Loucy (cell line): ENCODE data around the gene ZCCHC24.

Experiments
- H2AFZ ChIP-seq: fragments of 200-600 bp; sonication (generic); 2 replicates; pipeline ENCODE4 v1.6.0; 2016; ENCODE audit warnings: antibody characterized with exemption, mild to moderate bottlenecking, low read length, moderate library complexity
- H3F3A ChIP-seq: fragments of 200-600 bp; 2 replicates; pipeline ENCODE4 v1.6.0; 2016; ENCODE audit warnings: antibody characterized with exemption, low read depth, mild to moderate bottlenecking
- H3K27me3 ChIP-seq: fragments of 200-600 bp; sonication (generic); 2 replicates; pipeline ENCODE4 v1.6.1; 2014; ENCODE audit warnings: low read length, mild to moderate bottlenecking; ENCODE audit not compliant: insufficient read depth, poor library complexity, severe bottlenecking
- H3K36me3 ChIP-seq: fragments of 200-600 bp; sonication (generic); 2 replicates; pipeline ENCODE4 v1.6.1; 2016; ENCODE audit warnings: low read length; ENCODE audit not compliant: insufficient read depth
- H3K4me1 ChIP-seq: fragments of 200-600 bp; sonication (generic); 2 replicates; pipeline ENCODE4 v1.5.1; 2014; ENCODE audit warnings: low read length, mild to moderate bottlenecking; ENCODE audit not compliant: insufficient read depth, poor library complexity, severe bottlenecking
- H3K4me2 ChIP-seq: fragments of 200-600 bp; sonication (generic); 2 replicates; pipeline ENCODE4 v1.6.0; 2014; ENCODE audit warnings: antibody characterized with exemption, low read length, low read depth, mild to moderate bottlenecking; ENCODE audit not compliant: poor library complexity, severe bottlenecking
- H3K4me3 ChIP-seq: fragments of 200-600 bp; sonication (generic); 2 replicates; pipeline ENCODE4 v1.5.1; 2014; ENCODE audit warnings: low read length, mild to moderate bottlenecking, mixed read lengths; ENCODE audit not compliant: poor library complexity, severe bottlenecking
- H3K79me2 ChIP-seq: fragments of 200-600 bp; sonication (generic); 2 replicates; pipeline ENCODE4 v1.6.1; 2014; ENCODE audit warnings: low read length; ENCODE audit not compliant: insufficient read depth
- H3K9ac ChIP-seq: fragments of 200-600 bp; sonication (generic); 2 replicates; pipeline ENCODE4 v1.6.0; 2014; ENCODE audit warnings: mild to moderate bottlenecking, low read depth, low read length, moderate library complexity; ENCODE audit not compliant: poor library complexity, severe bottlenecking
- H3K9me2 ChIP-seq: fragments of 200-600 bp; sonication (generic); replicated peaks from 2 replicates; pipeline ENCODE4 v1.6.1; 2016; ENCODE audit warnings: low read depth, low read length, mixed read lengths
- H3K9me3 ChIP-seq: fragments of 200-600 bp; sonication (generic); 2 replicates; pipeline ENCODE4 v1.6.1; 2014; ENCODE audit warnings: mild to moderate bottlenecking, antibody characterized with exemption, low read length, low read depth; ENCODE audit not compliant: insufficient read depth
- H4K20me1 ChIP-seq: fragments of 200-600 bp; sonication (generic); 2 replicates; pipeline ENCODE4 v1.6.0; 2014; ENCODE audit warnings: antibody characterized with exemption, low read length, mild to moderate bottlenecking; ENCODE audit not compliant: insufficient read depth, poor library complexity, severe bottlenecking
- CTCF ChIP-seq: fragments of 200-600 bp; sonication (generic); conservative IDR thresholded peaks from 2 replicates; pipeline ENCODE4 v1.5.1; 2014; ENCODE audit warnings: mild to moderate bottlenecking, antibody characterized with exemption, low read length
- EZH2phosphoT487 ChIP-seq: fragments of 200-600 bp; IDR thresholded peaks from 2 replicates; pipeline ENCODE4 v1.6.1; 2018; ENCODE audit warnings: antibody characterized with exemption, mild to moderate bottlenecking, moderate library complexity, borderline replicate concordance

The ZCCHC24 gene

GRCh38 chr10:79409038-79409725 is 36.2 kb downstream of the ZCCHC24 start:
- Histone ChIP-seq H3K9me2 (no peaks in the 10 kb centered on the region), H4K20me1 (no peaks in the 10 kb centered on the region), H3K4me2 (no peak overlapping the region), H3K27me3 (no peaks in the 10 kb centered on the region), H3K4me1 (peaks cover 29% of the 10 kb centered on the region), H3F3A (no peaks in the 10 kb centered on the region), H2AFZ (no peak overlapping the region), H3K79me2 (no peaks in the 10 kb centered on the region), H3K36me3 (no peaks in the 10 kb centered on the region), H3K4me3 (no peak overlapping the region), H3K9me3 (no peaks in the 10 kb centered on the region), H3K9ac (no peak overlapping the region)
- TF ChIP-seq EZH2phosphoT487 (no peak), CTCF (no peak)

GRCh38 chr10:79407811-79408795 is 37.3 kb downstream of the ZCCHC24 start:
- no peak overlapping the region for H3K9ac ChIP-seq
- no peak overlapping the region for H2AFZ ChIP-seq

GRCh38 chr10:79407423-79407796 is 38.0 kb downstream of the ZCCHC24 start:
- Histone ChIP-seq H3K79me2 (no peaks in the 10 kb centered on the region), H3K4me1 (peaks cover 24% of the 10 kb centered on the region), H3K4me3 (no peak overlapping the region), H3K4me2 (no peak overlapping the region), H3K9me3 (no peaks in the 10 kb centered on the region), H3K27me3 (no peaks in the 10 kb centered on the region), H3K9me2 (no peaks in the 10 kb centered on the region), H2AFZ (no peak overlapping the region), H3K9ac (no peak overlapping the region), H3K36me3 (no peaks in the 10 kb centered on the region), H4K20me1 (no peaks in the 10 kb centered on the region), H3F3A (no peaks in the 10 kb centered on the region)
- TF ChIP-seq EZH2phosphoT487 (no peak), CTCF (no peak)

More at GRCh38 chr10:79407811-79408795, 37.3 kb downstream of the ZCCHC24 start:
- Histone ChIP-seq H3F3A (no peaks in the 10 kb centered on the region), H3K36me3 (no peaks in the 10 kb centered on the region), H3K4me3 (no peak overlapping the region), H3K79me2 (no peaks in the 10 kb centered on the region), H3K27me3 (no peaks in the 10 kb centered on the region), H3K9me3 (no peaks in the 10 kb centered on the region), H4K20me1 (no peaks in the 10 kb centered on the region), H3K4me1 (peaks cover 24% of the 10 kb centered on the region), H3K4me2 (no peak overlapping the region), H3K9me2 (no peaks in the 10 kb centered on the region)
- TF ChIP-seq CTCF (no peak), EZH2phosphoT487 (no peak)
